Fibroblast of skin of back (primary cell): ENCODE results near the gene E2F6.

Experiments used
- DNase-seq: peaks from one replicate; pipeline ENCODE4 v3.0.0-alpha.2; 2013

The E2F6 gene

DNA sequence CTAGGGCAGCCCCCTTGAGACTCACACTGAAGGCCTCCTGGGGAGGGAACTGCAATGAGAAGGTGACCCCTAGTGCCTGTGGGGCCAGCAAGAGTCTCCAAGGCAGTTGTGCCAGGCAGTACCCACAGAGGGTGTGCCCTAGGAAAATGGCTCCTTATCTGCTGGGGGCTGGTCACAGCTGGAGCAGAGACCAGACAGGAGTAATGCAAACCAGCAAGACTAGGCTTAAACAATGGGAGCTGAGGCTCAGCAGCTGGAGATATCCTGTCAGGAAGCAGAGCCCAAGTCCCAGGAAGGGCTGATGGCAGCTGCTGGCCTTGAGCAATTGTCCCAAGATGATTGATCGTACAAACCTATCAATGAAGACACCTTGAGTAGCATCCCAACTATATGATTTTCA, 26.8 kb upstream of the E2F6 start:
- no peak for DNase-seq

DNA sequence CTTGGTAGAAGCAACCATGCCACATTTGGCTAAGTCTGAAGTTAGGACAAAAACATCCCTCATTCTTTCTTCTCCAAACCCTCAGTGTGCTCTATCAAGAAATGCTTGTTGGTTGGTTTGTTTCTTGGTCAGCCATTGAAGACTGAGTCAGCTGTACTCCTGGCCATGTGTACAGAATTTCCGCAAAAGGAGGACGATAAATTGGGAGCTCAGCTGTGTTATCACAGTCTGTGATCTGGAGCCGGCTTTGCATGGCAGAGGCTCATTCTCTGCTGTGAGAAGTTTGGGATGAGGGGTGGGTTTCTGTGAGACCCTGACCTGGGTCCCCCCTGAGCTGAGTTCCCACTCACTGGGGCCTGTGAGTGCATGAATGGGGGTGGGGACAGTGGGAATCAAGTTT, 26.3 kb upstream of the E2F6 start:
- DNase-seq, result no peak

- no peak for DNase-seq
These were observed 25.5 kb upstream of the E2F6 start for GRCh38 chr2:11491348-11491933.

- no peak for DNase-seq
These were observed 24.2 kb upstream of the E2F6 start for GRCh38 chr2:11490194-11490593.

DNA sequence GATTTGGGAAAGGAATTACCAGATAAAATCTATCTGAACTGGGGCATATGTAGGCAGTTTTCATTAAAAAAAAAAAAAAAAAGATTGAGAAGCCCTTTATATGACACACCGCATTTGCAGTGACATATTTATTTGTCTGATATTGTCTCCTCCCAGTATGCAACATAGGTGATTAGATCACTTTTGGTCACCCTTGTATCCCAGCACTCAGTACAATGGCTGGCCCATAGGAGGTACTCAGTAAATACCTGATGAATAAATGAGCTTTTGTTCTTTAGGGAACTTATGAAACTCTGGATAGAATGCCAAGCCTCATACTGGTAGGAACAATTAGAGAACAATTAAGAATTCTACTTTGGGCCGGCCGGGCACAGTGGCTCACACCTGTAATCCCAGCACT, 22.8 kb upstream of the E2F6 start:
- no peak for DNase-seq

- no peak for DNase-seq
These were observed 18.1 kb upstream of the E2F6 start for GRCh38 chr2:11483806-11484617.

DNA sequence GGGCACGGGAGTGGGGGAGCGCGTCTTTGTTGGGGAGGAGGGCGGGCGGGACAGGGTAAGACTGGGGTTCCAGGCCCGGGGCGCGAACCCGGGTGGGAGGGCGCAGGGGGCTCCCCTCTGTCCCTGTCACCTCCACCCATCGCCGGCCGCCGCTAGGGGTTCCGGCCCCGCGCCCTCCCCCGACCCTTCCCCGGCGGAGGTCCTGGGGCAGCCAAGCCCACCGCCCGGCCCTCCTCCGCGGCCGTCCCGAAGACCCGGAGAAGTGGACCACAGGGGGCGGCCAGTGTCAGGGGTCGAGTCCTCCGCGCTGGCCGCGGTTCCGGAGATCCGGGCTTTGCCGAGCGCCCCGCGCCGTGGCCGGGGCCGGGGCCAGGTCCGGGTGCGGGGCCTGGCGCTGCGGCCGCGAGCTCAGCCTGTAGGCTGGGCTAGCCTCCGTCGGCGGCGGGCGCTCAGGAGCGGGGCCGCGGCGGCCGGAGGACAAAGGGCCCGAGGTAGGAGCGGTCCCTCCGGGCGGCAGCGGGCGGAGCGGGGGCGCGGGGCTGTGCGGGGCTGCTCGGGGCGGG, 16.6 kb upstream of the E2F6 start:
- no peak for DNase-seq

DNA sequence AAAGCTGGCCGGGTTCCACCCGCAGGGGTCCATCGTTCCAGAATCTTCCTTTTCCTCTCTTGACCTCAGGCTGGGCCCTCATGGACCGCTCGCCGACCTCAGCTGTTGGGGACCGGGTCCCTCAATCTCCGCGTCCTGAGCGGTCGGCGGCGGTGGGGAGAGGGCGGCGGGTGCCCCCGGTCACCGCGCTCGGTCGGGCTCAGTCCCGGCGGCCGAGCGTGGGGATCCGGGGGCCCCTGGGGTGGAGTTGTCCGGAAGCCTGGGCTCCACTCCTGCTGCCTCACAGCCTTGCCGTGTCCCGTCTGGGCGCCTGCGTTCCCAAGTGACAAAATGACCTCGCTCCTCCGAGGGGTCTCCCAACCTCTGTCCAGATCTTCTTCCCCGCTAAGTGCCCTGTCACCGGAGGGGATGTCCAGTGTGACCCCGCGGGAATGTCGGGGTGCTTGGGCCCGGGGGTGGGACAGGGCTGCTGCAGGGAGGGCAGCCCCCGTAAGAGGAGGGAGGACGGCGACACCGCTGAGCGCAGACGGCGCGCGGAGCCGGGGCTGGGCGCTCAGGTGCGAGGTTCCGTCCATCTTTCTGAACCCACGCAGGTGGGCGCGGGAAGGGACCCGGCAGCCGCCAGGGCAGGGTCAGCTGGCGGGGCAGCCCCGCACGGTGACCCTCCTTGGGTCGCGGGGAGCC, 16.0 kb upstream of the E2F6 start:
- no peak for DNase-seq

GRCh38 chr2:11481426-11481788, 15.4 kb upstream of the E2F6 start:
- DNase-seq, result no peak

DNA sequence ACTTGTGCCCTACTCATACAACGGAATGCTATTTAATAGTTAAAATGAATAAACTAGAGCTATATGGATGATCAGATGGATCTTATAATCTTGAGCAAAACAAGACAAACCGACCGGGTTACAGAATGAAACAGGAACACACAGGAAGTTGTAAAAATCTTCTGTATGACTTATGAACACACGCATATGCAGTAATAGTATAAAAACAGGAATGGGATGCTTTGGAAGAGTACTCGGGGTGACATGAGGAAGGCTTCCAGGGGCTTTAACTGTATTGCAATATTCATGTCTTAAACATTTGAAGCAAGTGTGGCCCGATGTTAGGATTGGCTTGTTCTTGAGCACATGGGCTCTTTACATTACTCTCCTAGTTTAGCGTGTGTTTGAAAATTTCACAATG, 14.9 kb upstream of the E2F6 start:
- no peak for DNase-seq

- DNase-seq, result no peak
These were observed 14.4 kb upstream of the E2F6 start for GRCh38 chr2:11480406-11480805.

DNA sequence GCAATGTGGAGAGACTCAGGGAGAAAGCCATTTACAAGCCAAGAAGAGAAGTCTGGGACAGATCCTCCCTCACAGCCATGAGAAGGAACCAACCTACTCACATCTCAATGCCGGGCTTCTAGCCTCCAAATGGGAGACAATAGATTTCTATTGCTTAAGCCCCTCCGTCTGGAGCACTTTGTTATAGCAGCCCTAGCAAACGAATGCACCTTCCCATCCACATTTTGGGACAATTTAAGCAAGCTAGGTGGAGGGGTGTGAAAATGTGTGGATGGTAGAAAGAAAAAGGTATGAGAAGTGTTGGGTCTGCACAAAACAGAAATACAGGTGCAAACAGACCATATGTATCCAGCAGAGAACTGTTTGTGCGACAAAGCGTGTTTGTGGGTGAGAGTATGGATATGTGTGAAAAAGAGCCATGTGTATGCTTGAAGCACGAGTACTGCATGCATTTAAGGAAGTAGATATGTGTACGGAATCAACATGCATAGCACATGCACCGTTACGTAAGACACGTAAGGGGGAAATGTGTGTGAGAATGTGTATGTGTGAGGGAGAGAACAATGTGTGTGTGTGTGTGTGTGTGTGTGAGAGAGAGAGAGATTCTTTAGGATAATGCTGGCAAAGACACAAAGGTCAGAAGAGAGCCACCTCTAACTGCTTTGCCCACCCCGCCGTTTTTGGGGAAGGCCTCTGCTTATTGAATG, 13.1 kb upstream of the E2F6 start:
- DNase-seq, result no peak

DNA sequence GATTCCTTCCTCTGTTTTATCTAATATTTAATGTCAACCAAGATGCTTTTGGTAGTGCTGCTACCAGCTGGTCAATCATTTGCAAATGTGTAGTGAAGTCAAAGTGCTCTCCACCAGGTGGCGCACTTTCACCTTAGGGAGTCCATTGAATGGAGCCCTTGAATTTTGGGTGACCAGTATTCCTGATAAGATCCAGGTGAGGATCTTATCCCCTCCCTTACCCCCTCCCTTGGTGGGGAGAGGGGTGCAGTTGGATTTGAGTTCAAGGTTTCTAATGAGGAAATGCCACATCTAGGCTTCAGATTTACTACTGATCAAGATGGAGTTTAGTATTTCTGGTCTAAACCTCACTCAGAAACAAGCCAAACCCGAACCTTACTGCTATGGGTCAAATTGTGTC, 12.0 kb upstream of the E2F6 start:
- peak; percentile 78 for DNase-seq

GRCh38 chr2:11473659-11474433, 7.9 kb upstream of the E2F6 start:
- DNase-seq, result no peak

DNA sequence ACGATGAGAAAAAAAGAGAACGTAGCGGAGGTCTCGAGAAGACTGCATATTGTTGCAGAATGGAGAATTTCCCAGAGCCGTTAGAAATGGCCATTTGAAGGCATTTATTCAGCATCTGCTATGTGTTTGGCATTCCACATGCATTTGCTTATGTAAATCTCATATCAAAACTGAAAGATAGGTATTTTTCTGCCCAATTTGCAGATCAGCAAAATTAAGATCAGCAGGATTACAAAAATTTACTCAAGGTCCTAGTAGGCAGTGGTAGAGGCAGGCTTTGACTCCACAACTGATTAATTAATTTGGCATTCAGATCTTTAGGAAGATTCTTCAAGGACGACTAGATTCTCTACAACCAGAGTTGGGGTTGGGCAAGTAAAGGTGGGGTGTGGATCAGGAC, 1.8 kb upstream of the E2F6 start:
- DNase-seq, result no peak

DNA sequence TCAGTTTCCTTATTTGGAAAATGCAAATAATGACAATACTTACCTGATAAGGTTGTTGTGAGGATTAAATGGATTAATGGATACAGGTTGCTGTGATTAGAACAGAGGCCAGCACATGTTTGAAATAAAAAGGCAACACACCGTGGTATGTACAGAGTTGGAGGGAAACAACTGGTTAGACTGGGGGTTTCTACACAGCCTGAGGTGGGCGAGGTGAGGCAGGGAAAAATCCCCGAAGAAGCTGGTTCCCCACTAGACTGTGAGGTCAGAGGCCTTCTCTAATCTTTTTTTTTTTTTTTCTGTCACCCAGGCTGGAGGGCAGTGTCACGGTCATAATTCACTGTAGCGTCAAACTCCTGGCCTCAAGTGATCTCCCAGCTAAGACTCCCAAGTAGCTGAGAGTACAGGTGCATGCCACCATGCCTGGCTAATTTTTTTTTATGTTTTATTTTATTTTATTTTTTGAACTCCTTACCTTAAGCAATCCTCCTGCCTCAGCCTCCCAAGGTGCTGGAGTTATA, 1.2 kb upstream of the E2F6 start:
- DNase-seq, result no peak

DNA sequence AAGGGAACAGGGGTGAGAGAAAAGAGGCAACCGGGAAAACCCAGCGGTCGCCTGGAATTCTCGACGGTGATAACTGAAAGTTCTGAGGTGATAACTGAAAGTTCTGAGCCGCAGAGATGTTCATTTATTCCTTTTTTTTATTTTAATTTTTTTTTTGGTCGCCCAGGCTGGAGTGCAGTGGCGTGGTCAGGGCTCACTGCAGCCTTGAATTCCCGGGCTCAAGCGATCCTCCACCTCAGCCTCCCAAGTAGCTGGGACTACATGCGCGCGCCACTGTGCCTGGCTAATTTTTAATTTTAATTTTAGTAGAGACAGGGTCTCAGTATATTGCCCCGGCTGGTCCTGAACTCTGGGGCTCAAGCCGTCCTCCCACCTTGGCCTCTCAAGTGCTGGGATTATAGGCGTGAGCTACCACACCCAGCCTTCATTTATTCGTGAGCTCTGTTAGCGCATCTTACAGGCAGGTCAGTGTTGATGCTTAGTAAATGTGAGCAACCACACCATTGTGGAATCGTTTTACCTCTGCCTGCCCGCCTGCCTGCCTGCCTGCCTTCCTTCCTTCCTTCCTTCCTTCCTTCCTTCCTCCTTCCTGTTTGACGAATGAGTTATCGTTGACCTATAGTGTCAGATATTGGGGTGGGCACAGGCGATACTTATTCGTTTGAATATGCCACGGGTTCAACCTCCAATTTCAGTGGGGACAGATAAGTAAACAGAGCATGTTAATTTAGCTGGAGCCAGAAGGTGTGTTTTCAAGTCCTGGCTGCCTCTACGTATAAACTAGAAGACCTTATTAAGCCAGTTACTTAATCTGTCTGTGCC, 557 bp upstream of the E2F6 start:
- no peak for DNase-seq

DNA sequence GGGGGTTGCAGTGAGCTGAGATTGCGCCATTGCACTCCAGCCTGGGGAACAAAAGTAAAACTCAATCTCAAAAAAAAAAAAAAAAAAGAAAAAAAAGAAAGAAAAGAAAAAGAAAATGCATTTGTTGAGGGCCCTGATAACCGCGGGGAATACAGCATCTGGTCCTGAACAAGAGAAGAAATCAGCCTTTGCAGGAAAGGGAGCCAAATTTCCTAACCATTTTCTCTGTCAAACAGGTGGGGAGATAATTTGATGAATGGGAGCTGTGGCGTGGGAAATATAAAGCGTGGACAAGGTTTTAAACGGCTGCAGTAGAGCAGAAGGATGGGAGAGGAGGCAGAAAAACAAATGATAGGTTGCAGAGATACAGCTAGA, 864 bp downstream of the E2F6 start:
- no peak for DNase-seq

GRCh38 chr2:11459816-11460215, 6.1 kb downstream of the E2F6 start:
- DNase-seq, result no peak

GRCh38 chr2:11458753-11459152, 7.2 kb downstream of the E2F6 start:
- DNase-seq, result no peak

GRCh38 chr2:11457935-11458334, 8.0 kb downstream of the E2F6 start:
- no peak for DNase-seq
